Measurements from ENCODE around the gene FAM78A.
A peak's percentile ranks its signal among the peaks of the same experiment; 100 is the strongest.

FAM78A gene

DNA sequence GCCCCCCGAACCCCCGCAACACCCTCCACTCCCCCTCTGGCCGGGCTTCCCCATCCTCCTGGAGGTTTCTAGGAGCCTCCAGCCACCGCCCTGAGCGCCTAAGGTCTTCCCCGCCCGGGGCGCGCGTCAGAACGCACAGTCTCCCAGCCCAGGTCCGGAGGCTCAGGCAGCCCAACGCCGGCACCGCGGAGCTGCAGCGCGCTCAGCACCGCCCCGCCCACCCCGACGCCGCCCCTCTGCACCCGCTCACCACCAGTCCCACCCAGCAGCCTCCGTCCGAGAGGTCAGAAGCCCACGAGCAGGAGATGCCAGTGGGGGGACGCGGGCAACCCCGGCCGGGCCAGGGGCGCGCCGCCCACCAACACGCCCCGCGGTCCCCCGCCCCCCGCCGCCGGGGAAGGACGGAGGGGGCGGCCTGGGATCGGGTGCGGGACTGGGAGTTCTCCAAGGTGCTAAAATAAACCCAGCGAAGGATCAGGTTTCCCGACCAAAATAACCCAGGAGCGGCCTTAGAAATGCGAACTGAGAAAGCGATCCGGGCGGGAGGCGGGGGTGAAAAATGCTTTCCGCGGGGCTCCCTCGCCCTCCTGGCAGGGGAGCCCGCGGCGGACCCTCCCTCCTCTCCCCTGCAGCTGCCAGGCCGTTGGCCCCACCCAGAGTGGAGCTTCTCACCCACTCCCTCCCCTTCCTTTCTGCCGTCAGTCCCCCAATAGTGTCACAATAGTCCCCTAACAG lies 6.5 kb upstream of the FAM78A start:
- peak; percentile 54 for DNase-seq (ENCODE audit: low spot score)
- no peak for TF ChIP-seq CTCF (conservative IDR thresholded peaks at IDR 0.05; ENCODE audit: low read depth)
- H3K27ac ChIP-seq = no peak overlapping the region
- CTCF ChIA-PET = no interaction called here
- POLR2A ChIA-PET (ENCODE audit: low non-redundant PET) = no interaction called here

DNA sequence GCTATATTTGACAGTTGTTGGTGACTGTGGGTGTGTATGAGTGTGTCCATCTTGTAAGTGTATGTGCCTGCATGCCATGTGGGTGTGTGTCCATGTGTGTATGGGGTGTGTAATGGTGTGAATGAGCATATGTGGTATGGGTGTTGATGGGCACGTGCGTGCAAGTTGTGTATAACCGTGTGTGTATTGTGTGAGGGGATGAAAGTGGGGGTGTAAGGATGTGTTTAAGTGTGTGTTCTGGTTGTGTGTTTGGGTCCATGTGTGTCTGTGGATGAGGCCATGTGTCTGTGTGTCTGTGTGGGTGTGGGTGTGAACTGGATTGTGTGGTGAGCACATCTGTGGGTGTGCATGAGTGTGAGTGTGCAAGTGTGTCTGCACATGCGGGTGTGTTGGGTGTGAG lies 5.9 kb upstream of the FAM78A start:
- no peak for TF ChIP-seq CTCF (conservative IDR thresholded peaks at IDR 0.05; ENCODE audit: low read depth)
- H3K27ac ChIP-seq = no peak overlapping the region
- no peak for DNase-seq (ENCODE audit: low spot score)
- ChIA-PET CTCF (no interaction called here), POLR2A (ENCODE audit: low non-redundant PET) (no interaction called here)

- CTCF ChIA-PET = interaction anchor here (0.5 kb wide), 1 partner anchor 192 kb away, joined by 3 read pairs; no protein-coding TSS in a partner anchor
- H3K27ac ChIP-seq = no peak overlapping the region
- no peak for DNase-seq (ENCODE audit: low spot score)
- TF ChIP-seq CTCF (conservative IDR thresholded peaks at IDR 0.05; ENCODE audit: low read depth) = no peak
- POLR2A ChIA-PET (ENCODE audit: low non-redundant PET) = no interaction called here
Observed at GRCh38 chr9:131281119-131281965, 5.0 kb upstream of the FAM78A start.

DNA sequence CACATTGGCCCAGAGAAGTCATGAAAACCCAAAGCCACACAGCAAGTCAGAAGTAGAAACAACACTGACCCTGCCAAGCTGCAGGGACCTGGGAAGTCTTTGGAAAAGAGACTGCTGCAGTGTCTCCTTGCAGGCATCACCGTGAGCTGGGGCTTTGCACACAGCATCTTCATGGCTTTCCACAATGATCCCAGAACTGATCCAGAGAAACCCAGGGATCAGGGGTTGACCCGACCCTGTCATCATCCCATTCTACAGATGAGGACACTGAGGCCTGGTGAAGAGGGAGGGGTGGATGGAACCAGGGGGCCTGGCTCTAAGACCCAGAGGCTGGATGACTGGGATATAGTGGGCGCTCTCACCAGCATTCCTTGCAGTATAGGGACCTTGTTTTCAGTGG lies 4.3 kb upstream of the FAM78A start:
- ChIA-PET CTCF (no interaction called here), POLR2A (ENCODE audit: low non-redundant PET) (no interaction called here)

GRCh38 chr9:131279863-131280570 lies 3.7 kb upstream of the FAM78A start:
- ChIA-PET POLR2A (ENCODE audit: low non-redundant PET) (no interaction called here), CTCF (interaction anchor here (0.6 kb wide), 1 partner anchor 8 kb away, joined by 3 read pairs; no protein-coding TSS in a partner anchor)
- DNase-seq (ENCODE audit: low spot score) = no peak
- TF ChIP-seq CTCF (conservative IDR thresholded peaks at IDR 0.05; ENCODE audit: low read depth) = no peak
- no peak overlapping the region for H3K27ac ChIP-seq

More for the DNA sequence above, 4.3 kb upstream of the FAM78A start:
- TF ChIP-seq CTCF (conservative IDR thresholded peaks at IDR 0.05; ENCODE audit: low read depth) = no peak
- H3K27ac ChIP-seq = no peak overlapping the region
- no peak for DNase-seq (ENCODE audit: low spot score)

DNA sequence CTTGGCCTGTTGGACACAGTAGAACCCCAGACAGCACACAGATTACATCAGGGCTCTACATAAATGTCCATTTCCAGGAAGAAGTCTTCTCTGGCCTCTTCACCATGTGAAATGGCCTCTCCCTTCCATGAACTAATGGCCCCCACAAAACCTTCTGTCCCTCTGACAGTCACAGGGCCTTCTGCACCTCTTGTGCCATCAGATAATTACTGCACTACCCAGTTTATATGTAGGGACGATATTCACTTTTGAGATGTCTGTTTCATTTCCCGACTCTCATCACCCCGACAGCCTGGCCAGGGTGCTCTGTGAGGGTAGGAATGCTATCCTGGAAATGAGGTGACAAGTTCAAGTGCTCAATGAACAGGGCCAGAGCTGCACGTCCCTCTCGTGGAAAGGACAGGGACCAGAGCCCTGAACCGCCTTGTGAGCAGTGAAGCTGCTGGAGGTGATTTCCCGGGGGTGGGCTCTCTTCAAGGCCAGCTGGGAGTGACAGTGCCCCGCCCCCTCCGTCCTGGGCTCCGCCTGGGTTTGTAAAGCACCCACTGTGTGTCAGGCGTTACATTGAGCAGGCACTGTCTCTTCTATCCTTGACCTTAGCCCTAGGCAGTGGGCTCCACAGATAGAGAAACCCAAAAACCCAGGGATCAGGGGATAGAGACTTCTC lies 3.0 kb upstream of the FAM78A start:
- POLR2A ChIA-PET (ENCODE audit: low non-redundant PET) = no interaction called here
- no peak for DNase-seq (ENCODE audit: low spot score)
- CTCF ChIA-PET = interaction anchor here (0.6 kb wide), 2 partner anchors 9 to 312 kb away, joined by 3 read pairs; no protein-coding TSS in a partner anchor
- H3K27ac ChIP-seq = no peak overlapping the region
- no peak for TF ChIP-seq CTCF (conservative IDR thresholded peaks at IDR 0.05; ENCODE audit: low read depth)
